ENCODE measurements around the gene TOMM20L. TPM values are rescaled to one million over a fixed set of nuclear protein-coding genes. Genes with fewer than 3 reads are reported as not detected.

The TOMM20L gene
- total and polyA plus RNA-seq, 7 donors = not detected

- no peaks in the 10 kb centered on the region for H3K27me3 ChIP-seq (ENCODE audit: insufficient read depth in 3 of 3, low read length in 2 of 3)
- intact Hi-C loops (cut with DNase I) = no loop called here
- no peak overlapping the region for H3K4me3 ChIP-seq
- DNase-seq = no peak
- 84 to 90% (median 85%) methylated on average over 2 of the region's 2 CpGs for WGBS, 3 donors
- H3K9me3 ChIP-seq = no peaks in the 10 kb centered on the region
- no peak for ATAC-seq
- no peaks in the 10 kb centered on the region for H3K36me3 ChIP-seq (ENCODE audit: insufficient read depth in 1 of 2, low read depth in 1 of 2)
- no peaks in the 10 kb centered on the region for H3K4me1 ChIP-seq
- H3K27ac ChIP-seq = no peak overlapping the region
- TF ChIP-seq CTCF (IDR thresholded peaks at IDR 0.05) = no peak
Measured at GRCh38 chr14:58390830-58391229, 4.9 kb upstream of the TOMM20L start.

GRCh38 chr14:58395562-58395811, 243 bp upstream of the TOMM20L start:
- Histone ChIP-seq H3K4me1 (no peaks in the 10 kb centered on the region), H3K4me3 (peak overlapping the region; percentile 73), H3K27me3 (ENCODE audit: insufficient read depth in 3 of 3, low read length in 2 of 3) (no peaks in the 10 kb centered on the region), H3K9me3 (no peaks in the 10 kb centered on the region), H3K27ac (no peak overlapping the region), H3K36me3 (ENCODE audit: insufficient read depth in 1 of 2, low read depth in 1 of 2) (no peaks in the 10 kb centered on the region)
- 11 to 20% (median 15%) methylated on average over 9 to 10 of the region's 10 CpGs for WGBS, 3 donors
- intact Hi-C loops (cut with DNase I) = no loop called here
- no peak for DNase-seq
- TF ChIP-seq CTCF (IDR thresholded peaks at IDR 0.05) = no peak
- ATAC-seq = no peak

- no peak for TF ChIP-seq CTCF (IDR thresholded peaks at IDR 0.05)
- intact Hi-C loops (cut with DNase I) = no loop called here
- H3K9me3 ChIP-seq = no peaks in the 10 kb centered on the region
- peaks cover 0 to under 1% of the 10 kb centered on the region in 2 donors for H3K36me3 ChIP-seq (ENCODE audit: insufficient read depth in 1 of 2, low read depth in 1 of 2)
- no peaks in the 10 kb centered on the region for H3K27me3 ChIP-seq (ENCODE audit: insufficient read depth in 3 of 3, low read length in 2 of 3)
- WGBS, 3 donors = 93 to 98% (median 94%) methylated on average over 6 of the region's 6 CpGs
- no peak overlapping the region for H3K4me3 ChIP-seq
- no peak overlapping the region for H3K27ac ChIP-seq
- DNase-seq (no peak), ATAC-seq (no peak)
- H3K4me1 ChIP-seq = no peaks in the 10 kb centered on the region
Measured at GRCh38 chr14:58397156-58397555, 1.4 kb downstream of the TOMM20L start.

- no peaks in the 10 kb centered on the region for H3K9me3 ChIP-seq
- no peaks in the 10 kb centered on the region for H3K4me1 ChIP-seq
- DNase-seq = no peak
- H3K36me3 ChIP-seq (ENCODE audit: insufficient read depth in 1 of 2, low read depth in 1 of 2) = peaks cover 0 to 9% of the 10 kb centered on the region in 2 donors
- H3K27me3 ChIP-seq (ENCODE audit: insufficient read depth in 3 of 3, low read length in 2 of 3) = no peaks in the 10 kb centered on the region
- H3K4me3 ChIP-seq = no peak overlapping the region
- intact Hi-C loops (cut with DNase I) = no loop called here
- no peak overlapping the region for H3K27ac ChIP-seq
- ATAC-seq = no peak
- TF ChIP-seq CTCF (IDR thresholded peaks at IDR 0.05) = no peak
Measured at GRCh38 chr14:58398495-58398894, 2.8 kb downstream of the TOMM20L start.

- DNase-seq = no peak
- 82 to 89% (median 85%) methylated on average over 3 of the region's 3 CpGs for WGBS, 3 donors
Measured at GRCh38 chr14:58398895-58399294, 3.2 kb downstream of the TOMM20L start.

More at GRCh38 chr14:58398895-58399294, 3.2 kb downstream of the TOMM20L start:
- ATAC-seq = no peak
- intact Hi-C loops (cut with DNase I) = no loop called here
- H3K27me3 ChIP-seq (ENCODE audit: insufficient read depth in 3 of 3, low read length in 2 of 3) = no peaks in the 10 kb centered on the region
- H3K36me3 ChIP-seq (ENCODE audit: insufficient read depth in 1 of 2, low read depth in 1 of 2) = peaks cover 0 to 9% of the 10 kb centered on the region in 2 donors
- no peak for TF ChIP-seq CTCF (IDR thresholded peaks at IDR 0.05)
- no peak overlapping the region for H3K4me3 ChIP-seq
- H3K9me3 ChIP-seq = no peaks in the 10 kb centered on the region
- no peak overlapping the region for H3K27ac ChIP-seq
- no peaks in the 10 kb centered on the region for H3K4me1 ChIP-seq
